Transverse colon (tissue), 4 donors: ENCODE results near the gene TEKT5. TPM values are rescaled to one million over a fixed set of nuclear protein-coding genes. Genes with fewer than 3 reads are reported as not detected.
A peak's percentile ranks its signal among the peaks of the same experiment; 100 is the strongest.

Source experiments
- DNase-seq: peaks from one replicate; pipeline ENCODE4 v3.0.0-alpha.2; 2019
- H3K27ac ChIP-seq, 4 donors: fragments of 200-600 bp; sonication (generic); 2 replicates each; pipeline ENCODE4 v1.5.1; 2016 to 2018; ENCODE audit warnings: inconsistent platforms in 4 of 4
- H3K27me3 ChIP-seq: fragments of 200-600 bp; sonication (generic); 2 replicates; pipeline ENCODE4 v1.5.1; 2017; ENCODE audit warnings: inconsistent platforms
- H3K36me3 ChIP-seq, 4 donors: fragments of 200-600 bp; sonication (generic); 2 replicates each; pipeline ENCODE4 v1.5.1; 2017 to 2019; ENCODE audit warnings: inconsistent platforms in 4 of 4
- H3K4me1 ChIP-seq, 4 donors: fragments of 200-600 bp; sonication (generic); 2 replicates each; pipeline ENCODE4 v1.5.1; 2017 to 2020; ENCODE audit warnings: inconsistent platforms in 4 of 4
- H3K4me3 ChIP-seq, 4 donors: fragments of 200-600 bp; sonication (generic); 1 replicate in 1 of 4; 2 replicates in 3 of 4; pipeline versions ENCODE4 v1.5.1 to v1.6.1; 2017 to 2019; ENCODE audit warnings: inconsistent platforms in 4 of 4
- H3K9me3 ChIP-seq, 2 donors: fragments of 200-600 bp; sonication (generic); 2 replicates each; pipeline ENCODE4 v1.5.1; 2017 to 2019; ENCODE audit warnings: inconsistent platforms in 2 of 2
- CTCF ChIP-seq, 5 experiments: fragments of 200-600 bp in 3 of 5; fragments of 450-650 bp in 2 of 5; sonication (generic) in 3 of 5; IDR thresholded peaks; 1 replicate in 2 of 5; 2 replicates in 3 of 5; pipeline ENCODE4 v1.5.1; 2016 to 2017; ENCODE audit warnings: antibody characterized with exemption in 5 of 5, inconsistent platforms in 3 of 5, mild to moderate bottlenecking in 2 of 5, moderate library complexity in 1 of 5
- EP300 ChIP-seq: sonication (generic); formaldehyde crosslinking; IDR thresholded peaks from one replicate; pipeline ENCODE4 v1.6.1; 2017; ENCODE audit warnings: antibody characterized with exemption, low read depth
- POLR2A ChIP-seq: fragments of 450-650 bp; IDR thresholded peaks from one replicate; pipeline ENCODE4 v1.6.1; 2016; ENCODE audit warnings: antibody characterized with exemption, mild to moderate bottlenecking, moderate library complexity
- POLR2AphosphoS5 ChIP-seq, 3 donors: sonication (generic); formaldehyde crosslinking; IDR thresholded peaks; one replicate each; pipeline ENCODE4 v1.6.1; 2016; ENCODE audit warnings: antibody characterized with exemption in 3 of 3
- WGBS, 2 donors: methylation state at CpG; one replicate each; pipeline ENCODE4 v1.1.5; 2018; ENCODE audit warnings: low coverage in 1 of 2; 5-methylcytosine and 5-hydroxymethylcytosine counted together
- in situ Hi-C, 4 donors: fragments of 200-750 bp; cut with MboI; loops; one replicate each; pipeline versions ENCODE4 v1.15.0 to v1.15.1; 2017; ENCODE audit warnings: low sequenced_read_pairs in 3 of 4, low pct_ligation_motif_present in 1 of 4, low pct_unique_long_range_greater_than_20kb in 1 of 4
- intact Hi-C: fragments of 100-400 bp; cut with DNase I; formaldehyde crosslinking; loops from one replicate; pipeline ENCODE4 v1.15.1; 2023; ENCODE audit warnings: low total_unique reads
- total RNA-seq, 4 donors: library from RNA; depleted of rRNA; stranded (reverse); fragments of >200 nt; gene quantifications; one replicate each; pipeline ENCODE4 v1.1.0, GENCODE V29; 2016

The TEKT5 gene
- total RNA-seq, 4 donors from 2014 or later, result 2.5 TPM; not detected in 3

GRCh38 chr16:10600782-10601443 is 93.8 kb downstream of the TEKT5 start:
- Histone ChIP-seq H3K27me3 (no peaks in the 10 kb centered on the region), H3K27ac (peak overlapping the region in 2 of 4 donors; percentile 30 to 82), H3K4me1 (peaks cover 0 to 52% (median 31%) of the 10 kb centered on the region in 4 donors), H3K4me3 (no peak overlapping the region), H3K36me3 (no peaks in the 10 kb centered on the region), H3K9me3 (no peaks in the 10 kb centered on the region)
- no peak for DNase-seq
- TF ChIP-seq POLR2A (no peak), EP300 (no peak), POLR2AphosphoS5 (IDR thresholded peaks at IDR 0.05) (no peak), CTCF (IDR thresholded peaks at IDR 0.05) (no peak)
- 78 to 93% methylated on average over 3 to 12 of the region's 12 CpGs for WGBS, 2 donors
- intact Hi-C loops, result no loop called here
- in situ Hi-C loops, result no loop called here

GRCh38 chr16:10599626-10600025 is 95.1 kb downstream of the TEKT5 start:
- 61% methylated on average over 7 of the region's 7 CpGs; no CpG with 5 or more reads in 1 of the 2 donors for WGBS, 2 donors
- Histone ChIP-seq H3K27ac (peak overlapping the region; percentile 72 to 82 (median 80)), H3K4me1 (peaks cover 0 to 58% (median 31%) of the 10 kb centered on the region in 4 donors), H3K9me3 (no peaks in the 10 kb centered on the region), H3K36me3 (no peaks in the 10 kb centered on the region), H3K27me3 (no peaks in the 10 kb centered on the region), H3K4me3 (no peak overlapping the region)
- in situ Hi-C loops, result no loop called here
- intact Hi-C loops, result no loop called here
- DNase-seq, result no peak
- no peak for TF ChIP-seq EP300
- TF ChIP-seq POLR2A, result peak; percentile 22
- TF ChIP-seq POLR2AphosphoS5 (IDR thresholded peaks at IDR 0.05), result peak in 1 of 3 donors; percentile 23
- no peak for TF ChIP-seq CTCF (IDR thresholded peaks at IDR 0.05)

GRCh38 chr16:10598157-10598556 is 96.6 kb downstream of the TEKT5 start:
- Histone ChIP-seq H3K4me3 (no peak overlapping the region), H3K27me3 (no peaks in the 10 kb centered on the region), H3K36me3 (no peaks in the 10 kb centered on the region), H3K27ac (peak overlapping the region; percentile 72 to 82 (median 80)), H3K4me1 (peaks cover 0 to 65% (median 34%) of the 10 kb centered on the region in 4 donors), H3K9me3 (no peaks in the 10 kb centered on the region)
- in situ Hi-C loops, result no loop called here
- peak; percentile 88 for DNase-seq
- intact Hi-C loops, result no loop called here
- peak; percentile 24 for TF ChIP-seq POLR2A
- peak; percentile 27 to 35 (median 32) for TF ChIP-seq POLR2AphosphoS5 (IDR thresholded peaks at IDR 0.05)
- TF ChIP-seq EP300, result no peak
- WGBS, 2 donors, result 19 to 38% methylated on average over 5 to 11 of the region's 11 CpGs

GRCh38 chr16:10597187-10597601 is 97.5 kb downstream of the TEKT5 start:
- intact Hi-C loops, result no loop called here

GRCh38 chr16:10594312-10594950 is 100.3 kb downstream of the TEKT5 start:
- H3K4me1 ChIP-seq, result peaks cover 0 to 40% (median 16%) of the 10 kb centered on the region in 4 donors
- H3K36me3 ChIP-seq, result no peaks in the 10 kb centered on the region
- WGBS, 2 donors, result 31 to 50% methylated on average over 1 to 9 of the region's 9 CpGs
- H3K4me3 ChIP-seq, result no peak overlapping the region
- in situ Hi-C loops (no loop called here), intact Hi-C loops (no loop called here)
- H3K9me3 ChIP-seq, result no peaks in the 10 kb centered on the region
- H3K27ac ChIP-seq, result peak overlapping the region; percentile 74 to 80 (median 77)
- DNase-seq, result peak; percentile 93
- H3K27me3 ChIP-seq, result no peaks in the 10 kb centered on the region
- TF ChIP-seq POLR2AphosphoS5 (IDR thresholded peaks at IDR 0.05) (peak; percentile 85 to 95 (median 94)), EP300 (peak; percentile 83), POLR2A (peak; percentile 32), CTCF (IDR thresholded peaks at IDR 0.05) (peak in 3 of 5 experiments; percentile 5 to 63 (median 53))

More at GRCh38 chr16:10597187-10597601, 97.5 kb downstream of the TEKT5 start:
- Histone ChIP-seq H3K4me1 (peaks cover 0 to 65% (median 36%) of the 10 kb centered on the region in 4 donors), H3K27ac (peak overlapping the region; percentile 72 to 82 (median 80)), H3K9me3 (no peaks in the 10 kb centered on the region), H3K27me3 (no peaks in the 10 kb centered on the region), H3K4me3 (no peak overlapping the region), H3K36me3 (no peaks in the 10 kb centered on the region)
- in situ Hi-C loops, result no loop called here
- TF ChIP-seq EP300, result no peak
- no peak for TF ChIP-seq POLR2A
- WGBS, 2 donors, result 33 to 45% methylated on average over 3 of the region's 3 CpGs
- DNase-seq, result no peak
